GM23248 (cell line): ENCODE data around the gene HAUS6. TPM values are rescaled to one million over a fixed set of nuclear protein-coding genes. Genes with fewer than 3 reads are reported as not detected.
A peak's percentile ranks its signal among the peaks of the same experiment; 100 is the strongest.

ENCODE experiments used
- DNase-seq: peaks from one replicate; pipeline ENCODE4 v3.0.0-alpha.2; 2015
- H2AFZ ChIP-seq: fragments of 200-600 bp; sonication (generic); 2 replicates; pipeline ENCODE4 v1.6.1; 2016; ENCODE audit warnings: antibody characterized with exemption
- H3F3A ChIP-seq: fragments of 200-600 bp; sonication (generic); 2 replicates; pipeline ENCODE4 v1.6.1; 2016; ENCODE audit warnings: mild to moderate bottlenecking, antibody characterized with exemption, mixed run types; ENCODE audit not compliant: insufficient read depth
- H3K27ac ChIP-seq: fragments of 200-600 bp; sonication (generic); 2 replicates; pipeline ENCODE4 v1.5.1; 2016; ENCODE audit warnings: mild to moderate bottlenecking
- H3K27me3 ChIP-seq: fragments of 200-600 bp; sonication (generic); replicated peaks from 2 replicates; pipeline ENCODE4 v1.6.1; 2016; ENCODE audit warnings: mild to moderate bottlenecking; ENCODE audit not compliant: insufficient read depth
- H3K36me3 ChIP-seq: fragments of 200-600 bp; sonication (generic); 2 replicates; pipeline ENCODE4 v1.6.1; 2016; ENCODE audit warnings: low read depth, mild to moderate bottlenecking
- H3K4me1 ChIP-seq: fragments of 200-600 bp; sonication (generic); 2 replicates; pipeline ENCODE4 v1.6.1; 2016; ENCODE audit warnings: mild to moderate bottlenecking; ENCODE audit not compliant: insufficient read depth
- H3K4me2 ChIP-seq: fragments of 200-600 bp; sonication (generic); one replicate; pipeline ENCODE4 v1.6.1; 2016; ENCODE audit warnings: mild to moderate bottlenecking; ENCODE audit not compliant: unreplicated experiment
- H3K4me3 ChIP-seq: fragments of 200-600 bp; sonication (generic); 2 replicates; pipeline ENCODE4 v1.5.1; 2016; ENCODE audit warnings: mild to moderate bottlenecking
- H3K79me2 ChIP-seq: fragments of 200-600 bp; sonication (generic); 2 replicates; pipeline ENCODE4 v1.6.1; 2016; ENCODE audit warnings: mild to moderate bottlenecking; ENCODE audit not compliant: insufficient read depth
- H3K9ac ChIP-seq: fragments of 200-600 bp; sonication (generic); 2 replicates; pipeline ENCODE4 v1.6.1; 2016; ENCODE audit warnings: mild to moderate bottlenecking
- H3K9me2 ChIP-seq: fragments of 200-600 bp; sonication (generic); 2 replicates; pipeline ENCODE4 v1.6.1; 2016; ENCODE audit warnings: mixed run types, mild to moderate bottlenecking, moderate library complexity; ENCODE audit not compliant: insufficient read depth
- H3K9me3 ChIP-seq: fragments of 200-600 bp; sonication (generic); one replicate; pipeline ENCODE4 v1.6.1; 2017; ENCODE audit warnings: low read depth
- H4K20me1 ChIP-seq: fragments of 200-600 bp; sonication (generic); 2 replicates; pipeline ENCODE4 v1.6.0; 2016; ENCODE audit not compliant: insufficient read depth
- EZH2 ChIP-seq: fragments of 200-600 bp; sonication (generic); IDR thresholded peaks from 2 replicates; pipeline ENCODE4 v1.6.1; 2018; ENCODE audit warnings: antibody characterized with exemption, mild to moderate bottlenecking; ENCODE audit not compliant: insufficient read depth, poor library complexity, severe bottlenecking
- EZH2phosphoT487 ChIP-seq: fragments of 200-600 bp; sonication (generic); IDR thresholded peaks from 2 replicates; pipeline ENCODE4 v1.6.1; 2018; ENCODE audit warnings: antibody characterized with exemption, moderate library complexity, mild to moderate bottlenecking, low read depth; ENCODE audit not compliant: insufficient read depth
- WGBS, 2 experiments: methylation state at CpG; one replicate each; pipeline ENCODE4 v1.1.6; 2015 to 2017; ENCODE audit warnings: low lambda C conversion rate in 2 of 2, low coverage in 1 of 2; ENCODE audit errors: missing lambda C conversion rate in 2 of 2; 5-methylcytosine and 5-hydroxymethylcytosine counted together
- in situ Hi-C: fragments of 300-500 bp; cut with MboI; formaldehyde crosslinking; loops from 2 replicates; pipeline ENCODE4 v1.15.0; 2020
- polyA plus RNA-seq: library from polyadenylated mRNA; unstranded; fragments of >200 nt; fragmentation: Nextera tagmentation; extraction: Ambion mirVana; gene quantifications from 2 replicates; pipeline ENCODE4 v1.2.1, GENCODE V29; 2016
- total RNA-seq: library from RNA; depleted of rRNA; stranded (reverse); fragments of >200 nt; shearing (Covaris generic); gene quantifications from 2 replicates; pipeline ENCODE4 v1.2.3, GENCODE V29; 2014

Gene HAUS6
- total and polyA plus RNA-seq, 2 experiments from 2014 or later = 7.7 to 12.5 TPM

- Histone ChIP-seq H3F3A (peaks cover 37% of the 10 kb centered on the region), H3K9me3 (no peaks in the 10 kb centered on the region), H3K9ac (no peak overlapping the region), H3K27me3 (no peaks in the 10 kb centered on the region), H2AFZ (no peak overlapping the region), H3K4me2 (no peak overlapping the region), H3K79me2 (peaks cover 15% of the 10 kb centered on the region), H3K27ac (no peak overlapping the region), H3K36me3 (peaks cover 24% of the 10 kb centered on the region), H3K4me1 (peaks cover 7% of the 10 kb centered on the region; the same call in 1 of the 2 replicates), H3K4me3 (no peak overlapping the region), H4K20me1 (no peaks in the 10 kb centered on the region), H3K9me2 (no peaks in the 10 kb centered on the region)
- no peak for DNase-seq
- TF ChIP-seq EZH2 (no peak), EZH2phosphoT487 (no peak)
- in situ Hi-C loops = no loop called here
Measured at GRCh38 chr9:19057033-19057432, 45.7 kb downstream of the HAUS6 start.

- peak overlapping the region; percentile 98 for H3K4me2 ChIP-seq
- WGBS, 2 experiments = 58 to 64% methylated on average over 12 of the region's 12 CpGs
- H2AFZ ChIP-seq = peak overlapping the region; percentile 95; the same call in 1 of the 2 replicates
- peaks cover 42% of the 10 kb centered on the region for H3K79me2 ChIP-seq
- H3K4me3 ChIP-seq = peak overlapping the region; percentile 89
- H3K9ac ChIP-seq = peak overlapping the region; percentile 96
- DNase-seq = no peak
- H3K27me3 ChIP-seq = no peaks in the 10 kb centered on the region
- peak overlapping the region; percentile 94 for H3K27ac ChIP-seq
- no peaks in the 10 kb centered on the region for H3K9me2 ChIP-seq
- H3K36me3 ChIP-seq = 0 out of 2 replicates have a peak, but pooled peaks cover 2% of the 10 kb centered on the region
- in situ Hi-C loops = no loop called here
- no peak for TF ChIP-seq EZH2phosphoT487
- no peak for TF ChIP-seq EZH2
- 0 out of 2 replicates have a peak, but pooled peaks cover 11% of the 10 kb centered on the region for H4K20me1 ChIP-seq
- H3K9me3 ChIP-seq = no peaks in the 10 kb centered on the region
- peaks cover 30% of the 10 kb centered on the region for H3K4me1 ChIP-seq
- H3F3A ChIP-seq = peaks cover 64% of the 10 kb centered on the region
Measured at GRCh38 chr9:19050637-19051591, 51.8 kb downstream of the HAUS6 start.

- DNase-seq = peak; percentile 66
- Histone ChIP-seq H3K9me3 (no peaks in the 10 kb centered on the region), H3K36me3 (no peaks in the 10 kb centered on the region), H3K27me3 (no peaks in the 10 kb centered on the region), H3K4me1 (peaks cover 30% of the 10 kb centered on the region), H3K9me2 (no peaks in the 10 kb centered on the region), H3K9ac (peak overlapping the region; percentile 96), H2AFZ (peak overlapping the region; percentile 95), H3K4me2 (peak overlapping the region; percentile 98), H3K27ac (peak overlapping the region; percentile 94), H3K4me3 (peak overlapping the region; percentile 89), H4K20me1 (0 out of 2 replicates have a peak, but pooled peaks cover 11% of the 10 kb centered on the region), H3F3A (peaks cover 60% of the 10 kb centered on the region), H3K79me2 (peaks cover 42% of the 10 kb centered on the region)
- TF ChIP-seq EZH2 = no peak
- no peak for TF ChIP-seq EZH2phosphoT487
- in situ Hi-C loops = loop anchor here (25.0 kb wide), 1 partner anchor 1513 kb away; no protein-coding TSS in a partner anchor
- WGBS, 2 experiments = 2 to 4% methylated on average over 33 of the region's 33 CpGs
Measured at GRCh38 chr9:19049917-19050636, 52.6 kb downstream of the HAUS6 start.
